ENCODE measurements around the gene CCL4. TPM values are rescaled to one million over a fixed set of nuclear protein-coding genes. Genes with fewer than 3 reads are reported as not detected.
"Not testable (repeated sequence)": the region's sequence is repeated elsewhere in the genome, so short reads cannot be mapped to it uniquely, and the experiment has no call there.

CCL4 gene
- total RNA-seq, 1 donor from 2014 or later = 1.2 TPM

- DNase-seq (ENCODE audit: low spot score); ATAC-seq: not testable (repeated sequence)
Measured at GRCh38 chr17:36115649-36115977, 12.0 kb downstream of the CCL4 start.

DNA sequence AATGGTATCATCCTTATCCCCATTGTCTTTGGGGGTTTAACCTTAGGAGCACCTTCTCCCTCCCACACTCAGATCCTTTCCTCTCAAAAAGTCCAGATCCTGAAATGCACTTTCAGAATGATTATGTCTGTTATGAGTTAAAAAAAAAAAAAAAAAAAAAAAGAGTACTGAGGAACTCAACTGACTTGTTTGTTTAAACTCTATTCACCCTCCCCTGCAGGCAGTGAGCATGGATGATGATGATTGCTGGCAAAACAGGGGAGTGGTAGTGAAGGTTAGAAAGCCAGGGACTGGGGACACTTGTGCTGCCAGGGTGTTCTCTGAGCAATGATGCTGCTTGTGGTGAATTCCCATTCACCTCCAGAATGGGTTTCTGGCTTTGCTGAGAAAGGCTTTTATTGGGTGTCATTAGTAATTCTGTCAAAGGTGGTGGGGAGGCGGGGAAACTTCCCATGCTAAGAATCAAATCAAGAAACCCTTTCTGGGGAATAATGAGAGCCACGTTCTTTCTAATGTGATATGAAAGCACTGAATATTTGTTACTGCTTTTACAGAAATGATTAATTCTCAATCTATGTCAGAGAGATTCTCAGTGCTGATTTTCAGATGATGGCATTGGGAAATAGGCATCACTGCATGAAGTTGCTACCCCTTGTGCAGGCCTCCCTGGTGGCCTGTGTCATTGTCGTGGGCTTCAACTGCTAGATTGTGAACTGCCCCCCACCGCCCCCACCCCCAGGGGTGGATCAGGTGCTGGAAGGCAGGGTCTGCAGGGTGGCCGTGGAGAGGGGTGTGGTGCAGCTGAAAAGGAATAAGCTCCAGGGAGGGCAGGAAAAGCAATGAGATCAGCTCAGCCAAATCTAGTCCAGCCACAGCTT is 14.1 kb downstream of the CCL4 start:
- no peak for DNase-seq (ENCODE audit: low spot score)
- ATAC-seq = no peak

DNA sequence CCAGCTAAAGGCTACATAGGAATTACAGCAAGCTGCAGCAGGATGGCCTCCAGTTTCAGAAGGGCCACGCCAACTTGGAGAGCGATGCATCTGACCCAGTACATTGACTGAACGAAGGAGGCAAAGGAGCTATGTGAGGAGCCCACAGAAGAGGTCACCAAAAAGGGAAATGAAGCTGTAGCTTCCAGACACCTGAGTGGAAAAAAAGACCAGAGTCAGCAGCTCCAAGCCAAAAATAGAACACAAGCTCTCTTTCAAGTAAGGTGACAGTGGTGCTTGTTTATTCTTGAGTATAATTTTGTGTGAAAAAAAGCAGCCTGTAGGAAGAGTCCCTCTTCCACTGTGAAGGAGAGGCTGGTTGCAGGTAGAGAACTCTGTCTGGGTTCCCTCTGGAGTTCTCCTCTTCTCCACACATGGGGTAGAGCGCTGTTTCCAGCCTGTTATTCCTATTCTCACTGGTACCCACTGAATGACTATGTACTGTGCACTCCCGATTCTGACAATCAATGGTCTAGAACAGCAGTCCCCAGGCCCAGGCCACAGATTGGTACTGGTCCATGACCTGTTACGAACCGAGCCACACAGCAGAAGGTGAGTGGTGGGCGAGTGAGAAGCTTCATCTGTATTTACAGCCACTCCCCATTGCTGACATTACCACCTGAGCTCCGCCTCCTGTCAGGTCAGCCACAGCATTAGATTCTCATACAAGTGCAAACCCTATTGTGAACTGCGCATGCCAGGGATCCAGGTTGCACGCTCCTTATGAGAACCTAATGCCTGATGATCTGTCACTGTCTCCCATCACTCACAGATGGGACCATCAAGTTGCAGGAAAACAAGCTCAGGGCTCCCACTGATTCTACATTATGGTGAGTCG is 15.1 kb downstream of the CCL4 start:
- no peak for ATAC-seq

DNA sequence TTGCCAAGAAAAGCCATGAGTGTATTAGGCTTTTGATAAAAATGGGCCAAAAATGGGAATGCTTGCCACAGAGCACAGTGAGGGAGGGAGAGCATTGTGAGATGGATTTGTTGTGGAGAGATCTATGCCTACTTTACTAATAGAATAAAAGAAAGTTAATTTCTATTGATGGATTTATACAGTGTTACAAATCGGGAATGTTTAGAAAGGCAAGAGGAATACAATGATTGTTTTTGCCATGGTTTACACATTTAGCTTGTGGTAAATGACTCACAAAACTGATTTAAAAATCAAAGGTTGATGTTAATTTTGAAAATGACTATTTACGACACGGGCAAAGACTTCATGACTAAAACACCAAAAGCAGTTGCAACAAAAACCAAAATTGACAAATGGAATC is 16.6 kb downstream of the CCL4 start:
- no peak for ATAC-seq

More for the DNA sequence above, 15.1 kb downstream of the CCL4 start:
- DNase-seq (ENCODE audit: low spot score) = no peak

DNA sequence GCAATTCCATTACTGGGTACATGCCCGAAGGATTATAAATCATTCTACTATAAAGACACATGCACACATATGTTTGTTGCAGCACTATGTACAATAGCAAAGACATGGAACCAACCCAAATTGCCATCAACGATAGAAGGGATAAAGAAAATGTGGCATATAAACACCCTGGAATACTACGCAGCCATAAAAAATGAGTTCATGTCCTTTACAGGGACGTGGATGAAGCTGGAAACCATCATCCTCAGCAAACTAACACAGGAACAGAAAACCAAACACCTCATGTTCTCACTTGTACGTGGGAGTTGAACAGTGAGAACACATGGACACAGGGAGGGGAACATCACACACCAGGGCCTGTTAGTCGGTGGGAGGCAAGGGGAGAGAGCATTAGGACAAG is 17.5 kb downstream of the CCL4 start:
- not testable (repeated sequence) for DNase-seq (ENCODE audit: low spot score); ATAC-seq

More for the DNA sequence above, 16.6 kb downstream of the CCL4 start:
- no peak for DNase-seq (ENCODE audit: low spot score)

DNA sequence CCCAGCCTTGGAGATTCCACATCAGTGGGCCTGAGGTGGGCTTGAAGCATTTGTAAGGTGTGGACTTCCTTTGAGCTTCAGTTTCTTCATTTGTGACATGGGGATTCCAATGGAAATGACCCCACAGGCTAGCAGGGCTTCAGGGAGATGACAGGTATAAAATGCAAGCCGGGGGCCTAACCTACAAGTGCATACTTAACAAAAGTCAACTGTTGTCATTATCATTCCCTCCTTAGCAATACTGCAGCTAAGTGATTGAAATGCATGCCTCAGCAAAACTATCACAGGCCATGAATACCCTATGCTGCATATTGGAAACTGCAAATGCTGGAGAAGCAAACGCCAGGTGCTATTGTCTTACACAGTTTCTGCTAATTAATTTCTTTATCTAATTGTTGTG is 19.8 kb downstream of the CCL4 start:
- ATAC-seq (no peak), DNase-seq (ENCODE audit: low spot score) (no peak)

GRCh38 chr17:36124879-36125824 is 21.5 kb downstream of the CCL4 start:
- ATAC-seq (peak; percentile 63), DNase-seq (ENCODE audit: low spot score) (no peak)

GRCh38 chr17:36127199-36127893 is 23.7 kb downstream of the CCL4 start:
- DNase-seq (ENCODE audit: low spot score) (no peak), ATAC-seq (no peak)

DNA sequence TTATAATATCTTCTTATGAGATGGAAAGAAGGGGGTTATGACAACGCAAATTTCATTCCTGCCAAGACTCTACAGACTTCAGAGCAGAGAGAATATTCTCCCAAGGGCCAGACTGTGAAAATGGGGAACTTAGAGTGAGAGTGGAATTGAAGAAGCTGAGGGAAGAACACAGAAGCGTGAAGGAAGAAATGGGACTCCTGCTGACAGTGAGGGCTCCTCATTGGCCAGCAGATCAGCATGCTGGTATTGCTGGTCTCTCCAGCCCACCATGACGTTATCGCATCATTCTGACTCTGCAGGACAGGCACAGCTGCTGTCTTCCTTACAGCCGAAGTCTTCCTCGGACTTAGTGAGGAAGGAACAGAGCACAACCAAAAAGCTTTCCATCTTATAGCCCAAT is 24.3 kb downstream of the CCL4 start:
- DNase-seq (ENCODE audit: low spot score) (no peak), ATAC-seq (no peak)

- no peak for ATAC-seq
- no peak for DNase-seq (ENCODE audit: low spot score)
Measured at GRCh38 chr17:36128411-36128978, 24.9 kb downstream of the CCL4 start.

DNA sequence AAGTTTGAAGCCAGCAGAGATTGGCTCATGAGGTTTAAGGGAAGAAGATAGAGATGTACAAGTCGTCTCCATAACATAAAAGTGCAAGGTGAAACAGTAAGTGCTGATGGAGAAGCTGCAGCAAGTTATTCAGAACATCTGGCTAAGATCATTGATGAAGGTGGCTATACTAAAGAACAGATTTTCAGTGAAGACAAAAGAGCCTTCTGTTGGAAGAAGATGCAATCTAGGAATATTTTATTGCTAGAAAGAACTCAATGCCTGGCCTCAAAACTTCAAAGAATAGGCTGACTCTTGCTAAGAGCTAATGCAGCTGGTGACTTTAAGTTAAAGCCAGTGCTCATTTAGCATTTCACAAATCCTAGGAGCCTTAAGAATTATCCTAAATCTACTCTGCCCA is 26.0 kb downstream of the CCL4 start:
- DNase-seq (ENCODE audit: low spot score) = no peak
- ATAC-seq = no peak

DNA sequence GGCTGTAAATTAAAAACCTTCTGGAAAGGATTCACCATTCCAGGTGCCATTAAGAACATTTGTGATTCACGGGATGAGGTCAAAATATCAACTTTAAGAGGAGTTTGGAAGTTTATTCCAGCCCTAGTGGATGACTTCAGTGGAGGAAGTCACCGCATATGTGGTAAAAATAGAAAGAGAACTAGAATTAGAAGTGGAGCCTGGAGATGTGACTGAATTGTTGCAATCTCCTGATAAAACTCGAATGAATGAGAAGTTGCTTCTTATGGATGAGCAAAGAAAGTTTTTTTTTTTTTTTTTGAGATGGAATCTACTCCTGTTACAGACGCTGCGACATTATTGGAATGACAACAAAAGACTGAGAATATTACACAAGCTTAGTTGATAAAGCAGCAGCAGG is 26.7 kb downstream of the CCL4 start:
- ATAC-seq = no peak

GRCh38 chr17:36131421-36131820 is 27.8 kb downstream of the CCL4 start:
- DNase-seq (ENCODE audit: low spot score) (no peak), ATAC-seq (no peak)

More for the DNA sequence above, 26.7 kb downstream of the CCL4 start:
- no peak for DNase-seq (ENCODE audit: low spot score)

DNA sequence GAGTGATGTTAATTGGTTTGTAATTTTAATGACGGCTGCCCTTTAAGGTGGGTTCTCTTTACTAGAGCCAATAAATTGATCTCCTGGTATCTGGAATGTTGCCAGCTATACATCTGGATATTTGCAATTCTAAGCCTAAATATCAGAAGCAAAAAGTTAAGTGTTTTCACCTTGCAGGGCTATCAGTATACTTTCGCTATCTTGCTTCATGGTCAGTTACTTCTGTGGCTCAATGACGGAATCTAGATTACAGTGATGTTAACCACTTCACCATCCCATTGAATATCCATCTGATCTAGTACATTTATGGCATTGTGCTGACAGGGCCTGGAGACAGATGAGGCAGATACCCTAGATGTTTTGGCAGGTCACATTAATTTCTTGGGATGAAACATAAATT is 28.3 kb downstream of the CCL4 start:
- DNase-seq (ENCODE audit: low spot score) = no peak
- no peak for ATAC-seq

DNA sequence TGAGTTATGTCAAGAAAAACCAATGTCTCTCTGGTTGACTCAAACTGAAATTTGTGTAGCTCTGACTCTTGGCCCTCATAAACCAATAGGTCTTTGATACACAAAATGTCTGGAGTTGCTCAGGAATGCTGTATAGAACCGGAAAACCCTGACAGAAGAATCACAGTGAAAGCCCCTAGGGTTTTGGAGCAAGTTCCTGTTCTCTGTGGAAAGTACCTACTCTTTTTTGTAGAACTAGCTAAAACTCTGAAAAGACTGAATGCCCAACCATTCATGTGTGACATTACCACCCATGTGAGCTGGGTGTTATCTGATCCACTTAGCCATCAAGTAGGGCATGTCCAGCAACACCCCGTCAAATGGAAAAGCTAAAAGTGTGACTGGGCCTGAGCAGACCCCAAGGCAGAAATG is 28.8 kb downstream of the CCL4 start:
- DNase-seq (ENCODE audit: low spot score) = no peak
- ATAC-seq = no peak

GRCh38 chr17:36133602-36134236 is 30.1 kb downstream of the CCL4 start:
- ATAC-seq (peak; percentile 66), DNase-seq (ENCODE audit: low spot score) (no peak)

- ATAC-seq (no peak), DNase-seq (ENCODE audit: low spot score) (no peak)
Measured at GRCh38 chr17:36135465-36135864, 31.8 kb downstream of the CCL4 start.

GRCh38 chr17:36136036-36136435 is 32.4 kb downstream of the CCL4 start:
- ATAC-seq = no peak

DNA sequence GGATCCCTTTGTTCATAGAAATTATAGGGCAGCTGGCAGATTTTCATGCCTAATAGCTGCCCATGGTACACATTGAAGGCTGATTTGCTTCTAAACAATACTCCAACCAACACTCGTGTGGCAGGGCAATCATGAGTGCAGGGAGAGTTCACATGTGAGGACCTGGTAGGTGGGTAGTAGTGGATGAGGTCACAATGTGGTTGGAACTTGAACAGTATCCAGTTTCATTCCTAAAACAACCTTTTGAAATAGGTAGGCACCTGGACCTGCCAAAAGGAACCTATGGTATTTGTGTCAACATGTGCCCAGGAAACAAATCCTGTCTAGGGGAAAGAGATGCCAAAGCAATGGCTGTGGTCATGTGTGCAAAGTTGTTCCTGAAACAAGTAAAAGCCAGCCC is 32.8 kb downstream of the CCL4 start:
- ATAC-seq = no peak
- DNase-seq (ENCODE audit: low spot score) = no peak

More at GRCh38 chr17:36136036-36136435, 32.4 kb downstream of the CCL4 start:
- DNase-seq (ENCODE audit: low spot score) = no peak

Measured in left lobe of liver (tissue), 2 donors.